ENCODE measurements around the gene TMEM40. TPM values are rescaled to one million over a fixed set of nuclear protein-coding genes. Genes with fewer than 3 reads are reported as not detected.
A peak's percentile ranks its signal among the peaks of the same experiment; 100 is the strongest.

Gene TMEM40
- total and polyA plus RNA-seq, 2 experiments from 2014 or later, result 0.14 to 0.48 TPM

DNA sequence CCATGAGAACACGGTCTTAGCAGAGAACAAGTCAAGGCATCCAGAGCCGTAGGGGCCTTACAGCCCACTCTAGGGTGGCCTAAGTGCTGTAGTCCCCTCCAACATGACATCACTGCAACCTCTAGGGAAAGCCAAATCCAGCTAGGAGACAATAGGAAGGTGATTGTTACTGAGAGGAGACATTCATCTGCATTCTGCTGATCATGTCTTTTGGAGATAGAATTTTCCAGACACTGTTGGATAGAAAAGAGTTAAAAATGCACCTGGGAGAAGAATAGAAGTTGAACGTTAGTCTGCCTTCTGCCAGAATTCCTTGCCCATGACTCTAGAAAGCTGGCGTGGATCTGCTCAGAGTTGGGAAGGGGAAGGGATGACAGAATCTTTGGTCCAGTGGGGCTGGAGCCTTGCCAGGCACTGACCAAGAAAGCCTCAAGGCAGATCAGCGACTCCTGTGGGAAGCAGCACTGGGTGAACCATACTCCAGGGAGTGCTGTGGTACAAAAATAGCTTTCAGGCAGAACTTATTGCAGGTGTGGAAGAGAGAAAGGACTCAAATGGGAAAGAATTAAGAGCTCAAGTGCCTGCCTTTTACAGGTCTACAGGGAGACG, 50.4 kb downstream of the TMEM40 start:
- no peak overlapping the region for H3K27ac ChIP-seq (ENCODE audit: low read depth)
- no peak overlapping the region for H3K4me3 ChIP-seq
- ATAC-seq, result no peak
- no peaks in the 10 kb centered on the region for H3K36me3 ChIP-seq (ENCODE audit: insufficient read depth)
- H4K20me1 ChIP-seq (replicated peaks; ENCODE audit: insufficient read depth), result no peaks in the 10 kb centered on the region
- TF ChIP-seq EZH2 (IDR thresholded peaks at IDR 0.05; ENCODE audit: low read depth, unreplicated experiment), result no peak
- 0 out of 4 replicates have a peak, but pooled peaks of 1 of the 2 experiments have one; percentile 20 for TF ChIP-seq CTCF (conservative IDR thresholded peaks at IDR 0.05; ENCODE audit: low read depth in 2 of 2)
- H2AFZ ChIP-seq, result no peak overlapping the region
- H3K4me2 ChIP-seq, result no peak overlapping the region
- no peak overlapping the region for H3K27ac Mint-ChIP-seq
- no peaks in the 10 kb centered on the region for H3K27me3 ChIP-seq (ENCODE audit: insufficient read depth)
- no peaks in the 10 kb centered on the region for H3K79me2 ChIP-seq (replicated peaks; ENCODE audit: insufficient read depth)
- no peak overlapping the region for H3K4me3 Mint-ChIP-seq
- H3K36me3 Mint-ChIP-seq (ENCODE audit: low read depth), result no peaks in the 10 kb centered on the region
- H3K4me1 ChIP-seq (ENCODE audit: insufficient read depth), result no peaks in the 10 kb centered on the region
- no peaks in the 10 kb centered on the region for H3F3A ChIP-seq (replicated peaks; ENCODE audit: low read depth)
- peaks cover 2% of the 10 kb centered on the region for H3K27me3 Mint-ChIP-seq (ENCODE audit: insufficient read depth, low read depth, poor library complexity)
- DNase-seq (ENCODE audit: low spot score), result no peak
- no peaks in the 10 kb centered on the region for H3K4me1 Mint-ChIP-seq
- H3K9me2 ChIP-seq (ENCODE audit: insufficient read depth), result peaks cover 3% of the 10 kb centered on the region; the same call in 1 of the 2 replicates
- no peaks in the 10 kb centered on the region for H3K9me3 Mint-ChIP-seq

DNA sequence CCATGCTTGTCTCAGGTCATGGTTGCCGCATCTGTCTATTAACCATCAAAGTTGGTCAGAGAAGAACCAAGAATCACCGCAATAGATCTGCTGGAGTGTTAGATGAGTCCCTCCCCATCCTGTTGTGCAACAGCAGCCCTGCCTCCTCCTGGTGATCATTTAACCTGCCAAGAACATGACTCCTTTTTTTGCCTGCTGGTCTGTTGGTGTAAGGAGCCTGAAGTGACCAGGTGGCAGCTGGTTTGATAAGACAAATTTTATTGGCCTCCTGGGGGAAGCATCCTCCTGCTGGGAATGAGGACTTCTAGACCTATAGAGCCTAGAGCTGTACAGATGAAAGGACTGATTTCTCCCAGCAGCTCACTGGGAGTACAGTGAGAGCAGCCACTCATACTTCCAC, 51.6 kb downstream of the TMEM40 start:
- no peaks in the 10 kb centered on the region for H3F3A ChIP-seq (replicated peaks; ENCODE audit: low read depth)
- no peak for TF ChIP-seq CTCF (conservative IDR thresholded peaks at IDR 0.05; ENCODE audit: low read depth in 2 of 2)
- no peak for TF ChIP-seq POLR2AphosphoS5 (IDR thresholded peaks at IDR 0.05; ENCODE audit: low read depth)
- TF ChIP-seq ZNF331 (CRISPR knock-in tag; IDR thresholded peaks at IDR 0.05; ENCODE audit: low read depth), result no peak
- TF ChIP-seq STAT1 (IDR thresholded peaks at IDR 0.05; ENCODE audit: unreplicated experiment), result no peak
- TF ChIP-seq JUNB (IDR thresholded peaks at IDR 0.05; ENCODE audit: unreplicated experiment), result no peak
- no peak for TF ChIP-seq REST (IDR thresholded peaks at IDR 0.05; ENCODE audit: unreplicated experiment)
- TF ChIP-seq EZH2phosphoT487 (IDR thresholded peaks at IDR 0.05; ENCODE audit: unreplicated experiment), result no peak
- Mint-ChIP-seq H3K4me1 (no peaks in the 10 kb centered on the region), H3K27ac (no peak overlapping the region), H3K27me3 (ENCODE audit: insufficient read depth, low read depth, poor library complexity) (peaks cover 2% of the 10 kb centered on the region), H3K4me3 (no peak overlapping the region), H3K36me3 (ENCODE audit: low read depth) (no peaks in the 10 kb centered on the region), H3K9me3 (no peaks in the 10 kb centered on the region)
- no peaks in the 10 kb centered on the region for H3K4me1 ChIP-seq (ENCODE audit: insufficient read depth)
- no peak overlapping the region for H3K27ac ChIP-seq (ENCODE audit: low read depth)
- no peak for DNase-seq (ENCODE audit: low spot score)
- no peaks in the 10 kb centered on the region for H4K20me1 ChIP-seq (replicated peaks; ENCODE audit: insufficient read depth)
- no peaks in the 10 kb centered on the region for H3K36me3 ChIP-seq (ENCODE audit: insufficient read depth)
- H3K4me3 ChIP-seq, result no peak overlapping the region
- H3K9me2 ChIP-seq (ENCODE audit: insufficient read depth), result peaks cover 3% of the 10 kb centered on the region; the same call in 1 of the 2 replicates
- no peak for ATAC-seq
- no peak overlapping the region for H2AFZ ChIP-seq
- H3K79me2 ChIP-seq (replicated peaks; ENCODE audit: insufficient read depth), result no peaks in the 10 kb centered on the region
- H3K27me3 ChIP-seq (ENCODE audit: insufficient read depth), result no peaks in the 10 kb centered on the region
- no peak overlapping the region for H3K4me2 ChIP-seq

Data from GM23338 (cell line).